Measurements from ENCODE around the gene NAT14. TPM values are rescaled to one million over a fixed set of nuclear protein-coding genes. Genes with fewer than 3 reads are reported as not detected.

Gene NAT14
- polyA plus RNA-seq, 1 of the 3 experiments (the other 2 are of a cell fraction), result 89.9 TPM

- POLR2A ChIA-PET, result no interaction called here
- Histone ChIP-seq H3F3A (replicated peaks; ENCODE audit: insufficient read depth) (peaks cover 6% of the 10 kb centered on the region), H2AFZ (ENCODE audit: low read depth) (no peak overlapping the region), H3K4me1 (ENCODE audit: control insufficient read depth in 1 of 2, insufficient read depth in 2 of 2, low read depth in 1 of 2, low read length in 1 of 2) (peaks cover 17 to 23% of the 10 kb centered on the region in 2 experiments; a peak in 3 of 4 replicates), H3K79me2 (ENCODE audit: insufficient read depth) (peaks cover 35% of the 10 kb centered on the region), H3K36me3 (replicated peaks in 1 of 2; ENCODE audit: control insufficient read depth in 1 of 2, insufficient read depth in 2 of 2, low read length in 1 of 2) (peaks cover 0 to 7% of the 10 kb centered on the region in 2 experiments), H3K27ac (ENCODE audit: low read depth in 2 of 2, low read length in 1 of 2) (no peak overlapping the region), H3K9ac (no peak overlapping the region), H3K9me2 (no peaks in the 10 kb centered on the region), H3K4me3 (ENCODE audit: low read depth in 2 of 2, low read length in 1 of 2) (no peak overlapping the region), H3K4me2 (no peak overlapping the region), H3K9me3 (no peaks in the 10 kb centered on the region), H4K20me1 (ENCODE audit: insufficient read depth) (no peaks in the 10 kb centered on the region), H3K27me3 (ENCODE audit: insufficient read depth) (no peaks in the 10 kb centered on the region)
- no peak for TF ChIP-seq NRF1 (IDR thresholded peaks at IDR 0.05; ENCODE audit: low read depth, low read length)
- TF ChIP-seq JUND (IDR thresholded peaks at IDR 0.05), result no peak
- TF ChIP-seq YY1 (IDR thresholded peaks at IDR 0.05; ENCODE audit: low read depth), result no peak
- no peak for TF ChIP-seq MAX (IDR thresholded peaks at IDR 0.05; ENCODE audit: low read depth)
- no peak for TF ChIP-seq CHD2 (IDR thresholded peaks at IDR 0.05; ENCODE audit: low read length, partially characterized antibody)
- no peak for TF ChIP-seq SIN3A (IDR thresholded peaks at IDR 0.05; ENCODE audit: borderline replicate concordance, low read depth, low read length)
- TF ChIP-seq FOXM1 (IDR thresholded peaks at IDR 0.05; ENCODE audit: low read depth), result no peak
- no peak for TF ChIP-seq RXRA (IDR thresholded peaks at IDR 0.05; ENCODE audit: borderline replicate concordance, low read depth)
- CTCF ChIA-PET, result interaction anchor here (5.7 to 7.8 kb wide), 2 partner anchors 12 to 24 kb away, joined by 45 to 46 read pairs; no protein-coding TSS in a partner anchor
- no peak for DNase-seq
- 88% methylated on average over 12 of the region's 15 CpGs for WGBS (ENCODE audit: low lambda C conversion rate)
Observed at GRCh38 chr19:55479451-55480230, 5.3 kb upstream of the NAT14 start.

GRCh38 chr19:55481148-55481793 is 3.7 kb upstream of the NAT14 start:
- Histone ChIP-seq H3K27me3 (ENCODE audit: insufficient read depth) (no peaks in the 10 kb centered on the region), H4K20me1 (ENCODE audit: insufficient read depth) (no peaks in the 10 kb centered on the region), H3K27ac (ENCODE audit: low read depth in 2 of 2, low read length in 1 of 2) (no peak overlapping the region), H3K9me2 (no peaks in the 10 kb centered on the region), H3F3A (replicated peaks; ENCODE audit: insufficient read depth) (peaks cover 12% of the 10 kb centered on the region), H3K79me2 (ENCODE audit: insufficient read depth) (peaks cover 45% of the 10 kb centered on the region), H3K4me2 (no peak overlapping the region), H3K36me3 (replicated peaks in 1 of 2; ENCODE audit: control insufficient read depth in 1 of 2, insufficient read depth in 2 of 2, low read length in 1 of 2) (peaks cover 0 to 7% of the 10 kb centered on the region in 2 experiments), H3K9me3 (no peaks in the 10 kb centered on the region), H3K4me1 (ENCODE audit: control insufficient read depth in 1 of 2, insufficient read depth in 2 of 2, low read depth in 1 of 2, low read length in 1 of 2) (peaks cover 22 to 26% of the 10 kb centered on the region in 2 experiments; a peak in 3 of 4 replicates), H3K9ac (no peak overlapping the region), H3K4me3 (ENCODE audit: low read depth in 2 of 2, low read length in 1 of 2) (no peak overlapping the region), H2AFZ (ENCODE audit: low read depth) (no peak overlapping the region)
- no peak for DNase-seq
- 97% methylated on average over 23 of the region's 52 CpGs for WGBS (ENCODE audit: low lambda C conversion rate)
- ChIA-PET POLR2A (no interaction called here), CTCF (interaction anchor here (0.9 to 15.1 kb wide), 2 partner anchors 13 to 23 kb away, joined by 3 to 162 read pairs; no protein-coding TSS in a partner anchor)
- no peak for TF ChIP-seq POLR2AphosphoS5 (IDR thresholded peaks at IDR 0.05; ENCODE audit: low read depth, low read length)
- no peak for TF ChIP-seq MXI1 (IDR thresholded peaks at IDR 0.05; ENCODE audit: low read depth, low read length)

GRCh38 chr19:55481794-55482155 is 3.2 kb upstream of the NAT14 start:
- Histone ChIP-seq H4K20me1 (ENCODE audit: insufficient read depth) (no peaks in the 10 kb centered on the region), H3K27me3 (ENCODE audit: insufficient read depth) (no peaks in the 10 kb centered on the region), H3K79me2 (ENCODE audit: insufficient read depth) (peaks cover 45% of the 10 kb centered on the region), H2AFZ (ENCODE audit: low read depth) (no peak overlapping the region), H3K9me3 (no peaks in the 10 kb centered on the region), H3K27ac (ENCODE audit: low read depth in 2 of 2, low read length in 1 of 2) (no peak overlapping the region), H3K36me3 (replicated peaks in 1 of 2; ENCODE audit: control insufficient read depth in 1 of 2, insufficient read depth in 2 of 2, low read length in 1 of 2) (peaks cover 0 to 7% of the 10 kb centered on the region in 2 experiments), H3F3A (replicated peaks; ENCODE audit: insufficient read depth) (peaks cover 17% of the 10 kb centered on the region), H3K4me1 (ENCODE audit: control insufficient read depth in 1 of 2, insufficient read depth in 2 of 2, low read depth in 1 of 2, low read length in 1 of 2) (peaks cover 27 to 30% of the 10 kb centered on the region in 2 experiments; a peak in 3 of 4 replicates), H3K9me2 (no peaks in the 10 kb centered on the region), H3K4me3 (ENCODE audit: low read depth in 2 of 2, low read length in 1 of 2) (no peak overlapping the region), H3K4me2 (no peak overlapping the region), H3K9ac (no peak overlapping the region)
- 97% methylated on average over 19 of the region's 40 CpGs for WGBS (ENCODE audit: low lambda C conversion rate)
- ChIA-PET POLR2A (no interaction called here), CTCF (interaction anchor here (0.9 to 15.1 kb wide), 2 partner anchors 14 to 23 kb away, joined by 3 to 162 read pairs; no protein-coding TSS in a partner anchor)
- no peak for DNase-seq
- TF ChIP-seq GABPA (IDR thresholded peaks at IDR 0.05; ENCODE audit: low read depth), result no peak
- TF ChIP-seq TAF1 (IDR thresholded peaks at IDR 0.05; ENCODE audit: borderline replicate concordance, low read depth, low read length), result no peak
- TF ChIP-seq POLR2AphosphoS5 (IDR thresholded peaks at IDR 0.05; ENCODE audit: low read depth, low read length), result no peak
- TF ChIP-seq YY1 (IDR thresholded peaks at IDR 0.05; ENCODE audit: low read depth), result no peak
- no peak for TF ChIP-seq FOXJ3 (CRISPR knock-in tag; IDR thresholded peaks at IDR 0.05)
- no peak for TF ChIP-seq USF2 (IDR thresholded peaks at IDR 0.05; ENCODE audit: borderline replicate concordance, low read depth, low read length)
- TF ChIP-seq EP300 (IDR thresholded peaks at IDR 0.05; ENCODE audit: borderline replicate concordance in 1 of 2, low read depth in 1 of 2, low read length in 1 of 2), result no peak
- TF ChIP-seq SMC3 (IDR thresholded peaks at IDR 0.05; ENCODE audit: low read depth, low read length), result no peak
- no peak for TF ChIP-seq IRF3 (IDR thresholded peaks at IDR 0.05; ENCODE audit: low read depth, low read length)
- no peak for TF ChIP-seq CHD2 (IDR thresholded peaks at IDR 0.05; ENCODE audit: low read length, partially characterized antibody)

Measured in SK-N-SH (cell line).